Kidney (tissue), 14 donors: ENCODE measurements around the gene TCTN1. TPM values are rescaled to one million over a fixed set of nuclear protein-coding genes. Genes with fewer than 3 reads are reported as not detected.

ENCODE experiments used
- DNase-seq, 5 donors: peaks; one replicate each; pipeline ENCODE4 v3.0.0-alpha.2; 2013 to 2020
- FAIRE-seq: peaks from 2 replicates; lab custom pipeline; 2012; peaks lifted over from hg19 to GRCh38; lab: Jason Lieb, UNC
- H3K27ac ChIP-seq, 2 donors: one replicate each; pipeline ENCODE4 v1.7.0; 2013; ENCODE audit warnings: low read depth in 2 of 2, low read length in 2 of 2, inconsistent platforms in 1 of 2
- H3K27me3 ChIP-seq: one replicate; pipeline ENCODE4 v1.7.1; 2013; ENCODE audit warnings: low read length, inconsistent platforms; ENCODE audit not compliant: control insufficient read depth, insufficient read depth
- H3K36me3 ChIP-seq, 3 donors: one replicate each; pipeline versions ENCODE4 v1.7.0 to v1.7.1; 2013; ENCODE audit warnings: low read length in 3 of 3, control low read depth in 1 of 3, inconsistent platforms in 1 of 3; ENCODE audit not compliant: insufficient read depth in 3 of 3, control insufficient read depth in 2 of 3
- H3K4me1 ChIP-seq, 3 donors: one replicate each; pipeline versions ENCODE4 v1.7.0 to v1.7.1; 2013; ENCODE audit warnings: low read length in 3 of 3, inconsistent platforms in 1 of 3, low read depth in 1 of 3; ENCODE audit not compliant: control insufficient read depth in 2 of 3, insufficient read depth in 2 of 3
- H3K4me3 ChIP-seq, 3 donors: one replicate each; pipeline versions ENCODE4 v1.7.0 to v1.8.1; 2013; ENCODE audit warnings: low read length in 3 of 3, control low read depth in 1 of 3, inconsistent platforms in 1 of 3
- H3K9ac ChIP-seq, 3 donors: one replicate each; pipeline versions ENCODE4 v1.7.0 to v1.7.1; 2013; ENCODE audit warnings: low read length in 3 of 3, control low read depth in 1 of 3, inconsistent platforms in 1 of 3
- H3K9me3 ChIP-seq, 3 donors: one replicate each; pipeline versions ENCODE4 v1.7.0 to v1.7.1; 2013; ENCODE audit warnings: low read length in 3 of 3, control low read depth in 1 of 3, inconsistent platforms in 1 of 3; ENCODE audit not compliant: control insufficient read depth in 2 of 3, insufficient read depth in 1 of 3
- intact Hi-C: fragments of 100-400 bp; cut with DNase I; formaldehyde crosslinking; loops from one replicate; pipeline ENCODE4 v1.11.1; 2022
- polyA plus RNA-seq: library from polyadenylated mRNA; stranded (reverse); fragments of 350-450 nt; fragmentation: Illumina TruSeq; extraction: RNeasy Lipid Tissue Mini Kit (QIAGEN cat#74804); gene quantifications from one replicate; pipeline ENCODE4 v1.2.3, GENCODE V29; 2014; ENCODE audit warnings: low read depth, low replicate concordance; ENCODE audit not compliant: insufficient read depth
- total RNA-seq: library from RNA; stranded (reverse); fragmentation: NEBNext Ultra II Directional; extraction: Animal tissue kit (Norgen Biotek cat#: 25700); gene quantifications from one replicate; pipeline ENCODE4 v1.2.1, GENCODE V29; 2021
- TF ChIP-seq, protein P1 (sequence below): IDR thresholded peaks from 3 replicates; pipeline ENCODE4 v1.5.1; 2012; ENCODE audit warnings: mild to moderate bottlenecking, moderate library complexity, borderline replicate concordance; ENCODE audit not compliant: insufficient read depth; ENCODE audit errors: extremely low read depth
- donor health status: control.
- donor health status: control.
- donor health status: control.
- donor health status: control.
- donor health status: control.
- donor health status: DM: yes; HTN: yes; CAD: no.
- donor health status: Normal renal cell carcinoma (clear cell type).

The TCTN1 gene
- total and polyA plus RNA-seq, 2 donors from 2014 or later = 71.2 to 76.9 TPM

- no peak for DNase-seq
- H3K27ac ChIP-seq = no peak overlapping the region
- no peak for FAIRE-seq
- no peaks in the 10 kb centered on the region for H3K27me3 ChIP-seq
- no peak overlapping the region for H3K9ac ChIP-seq
- TF ChIP-seq, protein P1, sequence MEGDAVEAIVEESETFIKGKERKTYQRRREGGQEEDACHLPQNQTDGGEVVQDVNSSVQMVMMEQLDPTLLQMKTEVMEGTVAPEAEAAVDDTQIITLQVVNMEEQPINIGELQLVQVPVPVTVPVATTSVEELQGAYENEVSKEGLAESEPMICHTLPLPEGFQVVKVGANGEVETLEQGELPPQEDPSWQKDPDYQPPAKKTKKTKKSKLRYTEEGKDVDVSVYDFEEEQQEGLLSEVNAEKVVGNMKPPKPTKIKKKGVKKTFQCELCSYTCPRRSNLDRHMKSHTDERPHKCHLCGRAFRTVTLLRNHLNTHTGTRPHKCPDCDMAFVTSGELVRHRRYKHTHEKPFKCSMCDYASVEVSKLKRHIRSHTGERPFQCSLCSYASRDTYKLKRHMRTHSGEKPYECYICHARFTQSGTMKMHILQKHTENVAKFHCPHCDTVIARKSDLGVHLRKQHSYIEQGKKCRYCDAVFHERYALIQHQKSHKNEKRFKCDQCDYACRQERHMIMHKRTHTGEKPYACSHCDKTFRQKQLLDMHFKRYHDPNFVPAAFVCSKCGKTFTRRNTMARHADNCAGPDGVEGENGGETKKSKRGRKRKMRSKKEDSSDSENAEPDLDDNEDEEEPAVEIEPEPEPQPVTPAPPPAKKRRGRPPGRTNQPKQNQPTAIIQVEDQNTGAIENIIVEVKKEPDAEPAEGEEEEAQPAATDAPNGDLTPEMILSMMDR = no peak
- H3K4me1 ChIP-seq = no peaks in the 10 kb centered on the region
- no peak overlapping the region for H3K4me3 ChIP-seq
- intact Hi-C loops = no loop called here
- no peaks in the 10 kb centered on the region for H3K9me3 ChIP-seq
- H3K36me3 ChIP-seq = no peaks in the 10 kb centered on the region
Measured at GRCh38 chr12:110658242-110658641, 44.3 kb downstream of the TCTN1 start.

DNA sequence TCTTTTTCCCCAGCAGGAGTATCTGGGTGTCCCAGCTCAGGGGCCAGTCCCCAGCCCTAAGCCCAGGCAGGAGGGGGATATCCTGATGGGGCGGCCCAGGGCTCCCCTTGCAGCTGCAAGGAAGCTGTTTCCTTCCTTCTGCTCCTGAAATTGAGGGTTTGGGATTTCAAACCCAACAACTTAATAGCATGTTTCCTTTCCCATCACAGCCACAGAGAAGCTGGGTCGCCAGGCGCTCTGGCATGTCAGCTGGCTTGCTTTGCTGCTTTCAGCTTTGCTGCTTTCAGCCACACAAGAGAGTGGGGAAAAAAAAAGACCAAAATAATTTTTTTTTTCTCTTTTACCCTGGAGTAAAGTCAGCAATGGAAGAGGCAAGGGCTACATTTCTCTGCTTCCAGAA is 44.9 kb downstream of the TCTN1 start:
- Histone ChIP-seq H3K4me1 (no peaks in the 10 kb centered on the region), H3K27me3 (no peaks in the 10 kb centered on the region), H3K9me3 (no peaks in the 10 kb centered on the region), H3K36me3 (no peaks in the 10 kb centered on the region), H3K27ac (no peak overlapping the region), H3K4me3 (no peak overlapping the region), H3K9ac (no peak overlapping the region)
- no peak for DNase-seq
- intact Hi-C loops = no loop called here
- FAIRE-seq = no peak
- TF ChIP-seq, protein P1 = no peak

- peak in 1 of 5 donors; percentile 76 for DNase-seq
- no peaks in the 10 kb centered on the region for H3K36me3 ChIP-seq
- no peak overlapping the region for H3K9ac ChIP-seq
- no peaks in the 10 kb centered on the region for H3K4me1 ChIP-seq
- FAIRE-seq = no peak
- H3K9me3 ChIP-seq = no peaks in the 10 kb centered on the region
- H3K4me3 ChIP-seq = no peak overlapping the region
- H3K27ac ChIP-seq = no peak overlapping the region
- TF ChIP-seq, protein P1 = no peak
- intact Hi-C loops = no loop called here
- no peaks in the 10 kb centered on the region for H3K27me3 ChIP-seq
Measured at GRCh38 chr12:110661337-110661972, 47.5 kb downstream of the TCTN1 start.

GRCh38 chr12:110666892-110667291 is 53.0 kb downstream of the TCTN1 start:
- TF ChIP-seq, protein P1 = no peak
- intact Hi-C loops = no loop called here
- Histone ChIP-seq H3K4me1 (no peaks in the 10 kb centered on the region), H3K27ac (no peak overlapping the region), H3K27me3 (no peaks in the 10 kb centered on the region), H3K4me3 (no peak overlapping the region), H3K9me3 (no peaks in the 10 kb centered on the region), H3K9ac (no peak overlapping the region), H3K36me3 (no peaks in the 10 kb centered on the region)
- FAIRE-seq (no peak), DNase-seq (peak in 1 of 5 donors; percentile 36)
